Measurements from ENCODE around the gene AGFG1.
A peak's percentile ranks its signal among the peaks of the same experiment; 100 is the strongest.
"Not testable (repeated sequence)": the region's sequence is repeated elsewhere in the genome, so short reads cannot be mapped to it uniquely, and the experiment has no call there.

AGFG1 gene

DNA sequence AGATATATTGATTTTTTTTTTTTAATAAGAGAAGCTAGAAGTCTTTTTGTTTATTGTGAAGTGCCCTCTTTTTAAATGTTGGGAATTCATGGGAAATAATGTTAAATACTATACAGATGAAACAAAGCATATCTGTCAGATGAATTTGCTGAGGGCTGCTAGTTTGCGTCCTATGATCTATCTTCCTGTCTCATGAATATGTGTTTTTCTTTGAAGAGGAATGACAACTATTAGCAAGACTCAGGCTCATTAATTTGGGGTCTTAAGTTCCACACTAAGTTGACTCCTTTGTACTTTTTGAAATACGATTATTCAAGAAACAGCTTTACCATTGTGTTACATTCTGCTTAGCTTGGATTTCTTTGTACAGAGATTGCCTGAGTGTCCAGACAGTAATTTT, 57.9 kb downstream of the AGFG1 start:
- TF ChIP-seq, protein P1, sequence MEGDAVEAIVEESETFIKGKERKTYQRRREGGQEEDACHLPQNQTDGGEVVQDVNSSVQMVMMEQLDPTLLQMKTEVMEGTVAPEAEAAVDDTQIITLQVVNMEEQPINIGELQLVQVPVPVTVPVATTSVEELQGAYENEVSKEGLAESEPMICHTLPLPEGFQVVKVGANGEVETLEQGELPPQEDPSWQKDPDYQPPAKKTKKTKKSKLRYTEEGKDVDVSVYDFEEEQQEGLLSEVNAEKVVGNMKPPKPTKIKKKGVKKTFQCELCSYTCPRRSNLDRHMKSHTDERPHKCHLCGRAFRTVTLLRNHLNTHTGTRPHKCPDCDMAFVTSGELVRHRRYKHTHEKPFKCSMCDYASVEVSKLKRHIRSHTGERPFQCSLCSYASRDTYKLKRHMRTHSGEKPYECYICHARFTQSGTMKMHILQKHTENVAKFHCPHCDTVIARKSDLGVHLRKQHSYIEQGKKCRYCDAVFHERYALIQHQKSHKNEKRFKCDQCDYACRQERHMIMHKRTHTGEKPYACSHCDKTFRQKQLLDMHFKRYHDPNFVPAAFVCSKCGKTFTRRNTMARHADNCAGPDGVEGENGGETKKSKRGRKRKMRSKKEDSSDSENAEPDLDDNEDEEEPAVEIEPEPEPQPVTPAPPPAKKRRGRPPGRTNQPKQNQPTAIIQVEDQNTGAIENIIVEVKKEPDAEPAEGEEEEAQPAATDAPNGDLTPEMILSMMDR (IDR thresholded peaks at IDR 0.05; ENCODE audit: low read depth, low read length, missing control alignments), result no peak
- H3K27me3 ChIP-seq (replicated peaks), result no peaks in the 10 kb centered on the region
- H3K4me3 ChIP-seq (ENCODE audit: low read depth, low read length), result no peak overlapping the region
- H3K27ac ChIP-seq, result no peak overlapping the region
- peaks cover 9% of the 10 kb centered on the region for H3K36me3 ChIP-seq (replicated peaks)
- DNase-seq, result no peak
- in situ Hi-C loops (cut with HindIII; ENCODE audit: low pct_ligation_motif_present, low sequenced_read_pairs), result no loop called here

GRCh38 chr2:227534714-227535113, 62.8 kb downstream of the AGFG1 start:
- TF ChIP-seq, protein P1 (IDR thresholded peaks at IDR 0.05; ENCODE audit: low read depth, low read length, missing control alignments), result no peak
- no peak for DNase-seq
- no peaks in the 10 kb centered on the region for H3K27me3 ChIP-seq (replicated peaks)
- H3K27ac ChIP-seq, result no peak overlapping the region
- H3K36me3 ChIP-seq (replicated peaks), result peaks cover 21% of the 10 kb centered on the region
- in situ Hi-C loops (cut with HindIII; ENCODE audit: low pct_ligation_motif_present, low sequenced_read_pairs), result no loop called here
- H3K4me3 ChIP-seq (ENCODE audit: low read depth, low read length), result no peak overlapping the region

DNA sequence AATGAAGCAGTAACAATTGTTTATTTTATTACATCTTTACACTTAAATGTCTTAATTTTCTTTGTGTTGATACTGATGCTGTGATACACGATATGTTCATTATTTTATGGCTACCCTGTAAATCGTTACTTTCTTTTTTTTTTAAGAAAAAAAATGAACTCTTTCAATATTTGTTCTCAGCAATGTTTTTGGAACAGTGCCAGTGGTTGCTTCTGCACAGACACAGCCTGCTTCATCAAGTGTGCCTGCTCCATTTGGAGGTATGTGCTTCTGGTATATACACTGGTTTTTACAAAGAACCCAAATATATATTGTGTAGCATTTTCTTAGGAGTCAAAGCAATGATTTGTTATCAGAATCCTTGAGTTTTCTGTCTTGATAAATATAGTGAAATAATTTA, 64.5 kb downstream of the AGFG1 start:
- TF ChIP-seq, protein P1 (IDR thresholded peaks at IDR 0.05; ENCODE audit: low read depth, low read length, missing control alignments), result no peak

GRCh38 chr2:227539465-227539956, 67.6 kb downstream of the AGFG1 start:
- TF ChIP-seq, protein P1 (IDR thresholded peaks at IDR 0.05; ENCODE audit: low read depth, low read length, missing control alignments), result no peak
- in situ Hi-C loops (cut with HindIII; ENCODE audit: low pct_ligation_motif_present, low sequenced_read_pairs), result no loop called here
- Histone ChIP-seq H3K27me3 (replicated peaks) (no peaks in the 10 kb centered on the region), H3K36me3 (replicated peaks) (peaks cover 28% of the 10 kb centered on the region), H3K4me3 (ENCODE audit: low read depth, low read length) (no peak overlapping the region), H3K27ac (no peak overlapping the region)
- DNase-seq, result no peak

More for the DNA sequence above, 64.5 kb downstream of the AGFG1 start:
- no peak for DNase-seq
- no peaks in the 10 kb centered on the region for H3K27me3 ChIP-seq (replicated peaks)
- H3K27ac ChIP-seq, result no peak overlapping the region
- peaks cover 35% of the 10 kb centered on the region for H3K36me3 ChIP-seq (replicated peaks)
- no peak overlapping the region for H3K4me3 ChIP-seq (ENCODE audit: low read depth, low read length)
- in situ Hi-C loops (cut with HindIII; ENCODE audit: low pct_ligation_motif_present, low sequenced_read_pairs), result no loop called here

DNA sequence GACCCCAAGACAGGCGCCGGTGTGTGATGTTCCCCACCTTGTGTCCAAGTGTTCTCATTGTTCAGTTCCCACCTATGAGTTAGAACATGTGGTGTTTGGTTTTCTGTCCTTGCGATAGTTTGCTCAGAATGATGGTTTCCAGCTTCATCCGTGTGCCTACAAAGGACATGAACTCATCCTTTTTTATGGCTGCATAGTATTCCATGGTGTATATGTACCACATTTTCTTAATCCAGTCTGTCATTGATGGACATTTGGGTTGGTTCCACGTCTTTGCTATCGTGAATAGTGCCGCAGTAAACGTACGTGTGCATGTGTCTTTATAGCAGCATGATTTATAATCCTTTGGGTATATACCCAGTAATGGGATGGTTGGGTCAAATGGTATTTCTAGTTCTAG, 68.4 kb downstream of the AGFG1 start:
- H3K27ac ChIP-seq, result not testable (repeated sequence)

DNA sequence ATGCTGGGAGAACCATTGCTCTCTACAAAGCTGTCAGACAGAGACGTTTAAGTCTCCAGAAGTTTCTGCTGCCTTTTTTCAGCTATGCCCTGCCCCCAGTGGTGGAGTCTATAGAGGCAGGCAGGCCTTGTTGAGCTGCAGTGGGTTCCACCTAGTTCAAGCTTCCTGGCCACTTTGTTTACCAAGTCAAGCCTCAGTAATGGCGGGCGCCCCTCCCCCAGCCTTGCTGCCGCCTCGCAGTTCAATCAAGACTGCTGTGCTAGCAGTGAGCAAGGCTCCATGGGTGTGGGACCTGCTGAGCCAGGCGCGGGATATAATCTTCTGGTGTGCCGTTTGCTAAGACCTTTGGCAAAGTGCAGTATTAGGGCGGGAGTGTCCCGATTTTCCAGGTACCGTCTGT, 74.0 kb downstream of the AGFG1 start:
- peak; percentile 2 for DNase-seq
- in situ Hi-C loops (cut with HindIII; ENCODE audit: low pct_ligation_motif_present, low sequenced_read_pairs), result no loop called here
- no peak overlapping the region for H3K27ac ChIP-seq

More for the DNA sequence above, 68.4 kb downstream of the AGFG1 start:
- DNase-seq; in situ Hi-C loops (cut with HindIII; ENCODE audit: low pct_ligation_motif_present, low sequenced_read_pairs); H3K27me3 ChIP-seq (replicated peaks); H3K4me3 ChIP-seq (ENCODE audit: low read depth, low read length): not testable (repeated sequence)
- peaks cover 28% of the 10 kb centered on the region for H3K36me3 ChIP-seq (replicated peaks)

More for the DNA sequence above, 74.0 kb downstream of the AGFG1 start:
- TF ChIP-seq, protein P1 (IDR thresholded peaks at IDR 0.05; ENCODE audit: low read depth, low read length, missing control alignments), result peak; percentile 46
- no peaks in the 10 kb centered on the region for H3K27me3 ChIP-seq (replicated peaks)
- no peak overlapping the region for H3K4me3 ChIP-seq (ENCODE audit: low read depth, low read length)
- peaks cover 14% of the 10 kb centered on the region for H3K36me3 ChIP-seq (replicated peaks)

All from brain microvascular endothelial cell (primary cell).